ENCODE data around the gene SAMD3.

The SAMD3 gene

DNA sequence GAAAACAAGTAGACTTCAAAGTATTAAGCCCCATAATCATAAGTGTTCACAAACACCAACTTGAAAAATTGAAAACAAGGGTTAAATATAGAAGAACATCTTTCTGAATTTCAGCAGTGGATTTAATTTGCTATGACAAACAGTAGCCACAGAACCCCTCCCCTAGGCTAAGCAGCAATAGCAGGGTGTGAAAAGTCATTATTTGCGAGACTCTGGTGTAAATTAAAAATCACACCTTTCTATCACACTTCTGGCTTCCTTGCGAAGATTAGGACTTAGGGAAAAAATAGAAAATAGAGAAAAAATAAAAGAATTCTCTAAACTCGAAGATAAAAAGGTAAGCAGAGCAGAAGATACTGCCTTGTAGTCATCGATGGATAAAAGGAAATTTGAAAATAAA is 6.1 kb downstream of the SAMD3 start:
- no peaks in the 10 kb centered on the region for H3K36me3 ChIP-seq (ENCODE audit: control insufficient read depth, insufficient read depth, low read length)
- TF ChIP-seq, protein P1, sequence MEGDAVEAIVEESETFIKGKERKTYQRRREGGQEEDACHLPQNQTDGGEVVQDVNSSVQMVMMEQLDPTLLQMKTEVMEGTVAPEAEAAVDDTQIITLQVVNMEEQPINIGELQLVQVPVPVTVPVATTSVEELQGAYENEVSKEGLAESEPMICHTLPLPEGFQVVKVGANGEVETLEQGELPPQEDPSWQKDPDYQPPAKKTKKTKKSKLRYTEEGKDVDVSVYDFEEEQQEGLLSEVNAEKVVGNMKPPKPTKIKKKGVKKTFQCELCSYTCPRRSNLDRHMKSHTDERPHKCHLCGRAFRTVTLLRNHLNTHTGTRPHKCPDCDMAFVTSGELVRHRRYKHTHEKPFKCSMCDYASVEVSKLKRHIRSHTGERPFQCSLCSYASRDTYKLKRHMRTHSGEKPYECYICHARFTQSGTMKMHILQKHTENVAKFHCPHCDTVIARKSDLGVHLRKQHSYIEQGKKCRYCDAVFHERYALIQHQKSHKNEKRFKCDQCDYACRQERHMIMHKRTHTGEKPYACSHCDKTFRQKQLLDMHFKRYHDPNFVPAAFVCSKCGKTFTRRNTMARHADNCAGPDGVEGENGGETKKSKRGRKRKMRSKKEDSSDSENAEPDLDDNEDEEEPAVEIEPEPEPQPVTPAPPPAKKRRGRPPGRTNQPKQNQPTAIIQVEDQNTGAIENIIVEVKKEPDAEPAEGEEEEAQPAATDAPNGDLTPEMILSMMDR (IDR thresholded peaks at IDR 0.05; ENCODE audit: insufficient read depth, low read length, poor library complexity, severe bottlenecking) = no peak
- DNase-seq (ENCODE audit: extremely low read depth, insufficient read length) = no peak
- H3K27me3 ChIP-seq (replicated peaks; ENCODE audit: control insufficient read depth, insufficient read depth, low read length) = no peaks in the 10 kb centered on the region
- no peak overlapping the region for H3K4me3 ChIP-seq (replicated peaks; ENCODE audit: low read depth, low read length)

DNA sequence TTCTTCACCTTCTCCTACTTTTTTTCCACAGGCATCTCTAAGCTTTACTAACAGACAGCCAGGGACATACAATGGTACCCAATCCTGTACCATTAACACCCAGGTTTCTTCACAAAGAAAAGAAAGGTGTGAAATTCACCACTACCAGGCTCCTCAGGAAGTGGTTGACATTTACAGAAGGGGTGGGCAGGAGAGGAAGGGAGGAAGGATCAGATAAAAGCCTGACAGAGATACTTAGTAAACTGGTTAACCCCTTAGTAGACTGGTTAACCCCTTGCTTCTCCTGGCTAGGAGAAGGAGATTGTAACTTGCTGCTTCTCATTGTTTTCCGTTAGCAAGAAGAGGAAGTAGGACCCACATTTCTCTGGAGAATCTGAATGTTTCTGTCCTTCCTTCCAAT is 7.2 kb downstream of the SAMD3 start:
- Histone ChIP-seq H3K4me3 (replicated peaks; ENCODE audit: low read depth, low read length) (no peak overlapping the region), H3K27me3 (replicated peaks; ENCODE audit: control insufficient read depth, insufficient read depth, low read length) (no peaks in the 10 kb centered on the region), H3K36me3 (ENCODE audit: control insufficient read depth, insufficient read depth, low read length) (no peaks in the 10 kb centered on the region)
- no peak for DNase-seq (ENCODE audit: extremely low read depth, insufficient read length)
- TF ChIP-seq, protein P1 (IDR thresholded peaks at IDR 0.05; ENCODE audit: insufficient read depth, low read length, poor library complexity, severe bottlenecking) = no peak

DNA sequence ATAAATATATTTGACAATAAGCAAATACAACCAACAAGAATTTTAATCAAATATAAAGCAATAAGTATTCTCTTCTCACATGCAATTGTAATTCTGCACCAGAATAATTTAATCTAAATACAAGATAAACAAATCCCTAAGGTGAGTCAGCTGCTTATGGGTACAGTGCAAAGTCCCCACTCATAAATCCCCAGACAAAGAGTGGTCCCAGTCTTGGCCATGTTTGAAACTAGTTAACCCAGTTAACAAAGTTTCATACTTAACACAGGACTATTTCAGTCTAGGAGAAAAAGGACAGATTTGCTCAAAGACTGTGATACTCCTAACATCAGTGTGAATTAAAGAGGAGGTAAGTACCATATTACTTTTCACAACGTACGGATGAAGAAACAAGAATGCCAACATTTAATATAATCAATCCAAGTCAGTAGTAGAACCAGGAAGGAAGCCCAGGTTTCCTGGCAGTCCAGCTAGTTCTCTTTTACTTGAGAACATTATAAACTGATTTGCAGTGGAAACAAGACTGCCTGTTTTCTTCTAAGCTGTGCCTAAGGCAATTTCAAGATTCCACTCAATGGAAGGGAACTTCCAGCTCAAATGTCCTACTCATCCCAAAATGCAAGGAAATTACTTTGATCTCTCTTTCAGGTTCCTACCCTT is 10.4 kb downstream of the SAMD3 start:
- no peak for DNase-seq (ENCODE audit: extremely low read depth, insufficient read length)
- H3K36me3 ChIP-seq (ENCODE audit: control insufficient read depth, insufficient read depth, low read length) = no peaks in the 10 kb centered on the region
- no peaks in the 10 kb centered on the region for H3K27me3 ChIP-seq (replicated peaks; ENCODE audit: control insufficient read depth, insufficient read depth, low read length)
- TF ChIP-seq, protein P1 (IDR thresholded peaks at IDR 0.05; ENCODE audit: insufficient read depth, low read length, poor library complexity, severe bottlenecking) = no peak
- no peak overlapping the region for H3K4me3 ChIP-seq (replicated peaks; ENCODE audit: low read depth, low read length)

DNA sequence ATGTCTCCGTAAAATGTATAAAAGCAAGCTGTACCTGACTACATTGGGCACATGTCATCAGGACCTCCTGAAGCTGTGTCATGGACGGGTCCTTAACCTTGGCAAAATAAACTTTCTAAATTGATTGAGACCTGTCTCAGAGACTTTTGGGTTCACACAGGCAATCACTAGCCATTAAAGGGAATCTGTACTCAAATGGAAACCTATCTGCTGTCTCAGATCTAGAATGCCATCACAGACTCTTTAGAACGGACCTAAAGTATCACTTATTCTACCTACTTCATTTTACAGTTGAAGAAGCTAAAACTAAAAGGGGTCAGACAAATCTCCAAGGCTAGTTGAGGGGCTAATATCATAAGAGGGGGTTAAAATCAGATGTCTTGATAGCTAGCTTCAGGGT is 11.1 kb downstream of the SAMD3 start:
- no peaks in the 10 kb centered on the region for H3K36me3 ChIP-seq (ENCODE audit: control insufficient read depth, insufficient read depth, low read length)
- DNase-seq (ENCODE audit: extremely low read depth, insufficient read length) = no peak
- TF ChIP-seq, protein P1 (IDR thresholded peaks at IDR 0.05; ENCODE audit: insufficient read depth, low read length, poor library complexity, severe bottlenecking) = no peak
- no peaks in the 10 kb centered on the region for H3K27me3 ChIP-seq (replicated peaks; ENCODE audit: control insufficient read depth, insufficient read depth, low read length)
- H3K4me3 ChIP-seq (replicated peaks; ENCODE audit: low read depth, low read length) = no peak overlapping the region

DNA sequence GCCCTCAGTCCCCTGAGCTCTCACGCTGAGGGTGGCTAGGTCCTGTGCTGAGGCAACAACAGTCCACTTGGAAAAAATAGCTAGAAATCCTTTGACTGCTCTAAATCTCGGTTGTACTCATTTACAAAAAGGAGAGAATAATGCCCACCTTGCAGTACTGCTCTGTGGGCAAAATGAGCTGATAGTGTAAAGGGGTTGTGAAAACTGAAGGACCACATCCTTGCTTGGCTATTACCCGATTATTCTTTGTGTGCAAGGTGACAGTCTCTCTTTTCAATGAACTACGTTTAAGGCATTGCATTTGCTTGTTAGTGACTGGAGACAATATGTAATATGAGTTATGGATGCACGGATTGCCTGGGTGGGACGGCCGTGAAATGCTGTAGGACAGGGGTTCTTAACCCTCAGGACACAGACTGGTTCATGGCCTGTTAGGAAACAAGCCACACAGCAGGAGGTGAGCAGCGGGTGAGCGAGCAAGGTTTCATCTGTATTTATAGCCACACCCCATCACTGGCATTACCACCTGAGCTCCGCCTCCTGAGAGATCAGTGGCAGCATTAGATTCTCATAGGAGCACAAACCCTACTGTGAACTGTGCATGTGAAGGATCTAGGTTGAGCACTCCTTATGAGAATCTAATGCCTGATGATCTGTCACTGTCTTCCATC is 14.6 kb downstream of the SAMD3 start:
- DNase-seq (ENCODE audit: extremely low read depth, insufficient read length) = no peak
- H3K27me3 ChIP-seq (replicated peaks; ENCODE audit: control insufficient read depth, insufficient read depth, low read length) = no peaks in the 10 kb centered on the region
- TF ChIP-seq, protein P1 (IDR thresholded peaks at IDR 0.05; ENCODE audit: insufficient read depth, low read length, poor library complexity, severe bottlenecking) = no peak

More for the DNA sequence above, 14.6 kb downstream of the SAMD3 start:
- H3K36me3 ChIP-seq (ENCODE audit: control insufficient read depth, insufficient read depth, low read length) = no peaks in the 10 kb centered on the region
- H3K4me3 ChIP-seq (replicated peaks; ENCODE audit: low read depth, low read length) = no peak overlapping the region

Data from GM06990 (cell line).